GM12875 (cell line): ENCODE data around the gene ANO2.

ENCODE experiments used
- H3K4me3 ChIP-seq: one replicate; pipeline ENCODE4 v1.5.1; 2011; ENCODE audit warnings: low read depth, low read length, control low read depth
- TF ChIP-seq, protein P1 (sequence below): IDR thresholded peaks from 2 replicates; pipeline ENCODE4 v1.5.1; 2011; ENCODE audit warnings: low read depth, mild to moderate bottlenecking, control low read depth, inconsistent platforms, low read length, moderate library complexity, borderline replicate concordance; ENCODE audit not compliant: insufficient read depth

Gene ANO2

DNA sequence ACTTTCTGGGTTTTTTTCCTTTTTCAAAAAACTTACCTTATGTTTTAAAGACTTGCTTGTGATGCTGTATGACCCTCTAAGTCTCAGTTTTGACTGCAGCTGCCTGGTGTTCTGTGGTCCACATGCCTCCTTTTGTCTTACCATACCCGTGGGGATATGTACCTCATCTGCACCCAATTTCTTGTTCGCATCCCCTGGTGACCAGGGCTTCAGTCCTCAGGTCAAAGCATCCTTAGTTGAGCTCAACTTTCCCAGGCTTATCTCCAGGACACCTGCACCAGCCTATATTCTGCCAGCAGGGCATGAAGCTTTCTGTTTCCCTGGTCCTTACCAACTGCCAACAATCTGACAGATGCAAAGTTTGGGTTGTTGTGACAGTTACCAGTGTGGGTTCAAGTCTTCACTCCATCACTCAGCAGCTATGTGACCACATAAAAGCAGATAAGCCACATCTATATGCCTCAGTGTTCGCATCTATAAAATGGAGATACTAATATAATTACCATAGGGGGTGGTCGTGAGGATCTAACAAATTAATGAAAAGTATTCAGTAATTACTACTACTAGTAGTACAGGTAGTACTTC is 419.2 kb downstream of the ANO2 start:
- TF ChIP-seq, protein P1, sequence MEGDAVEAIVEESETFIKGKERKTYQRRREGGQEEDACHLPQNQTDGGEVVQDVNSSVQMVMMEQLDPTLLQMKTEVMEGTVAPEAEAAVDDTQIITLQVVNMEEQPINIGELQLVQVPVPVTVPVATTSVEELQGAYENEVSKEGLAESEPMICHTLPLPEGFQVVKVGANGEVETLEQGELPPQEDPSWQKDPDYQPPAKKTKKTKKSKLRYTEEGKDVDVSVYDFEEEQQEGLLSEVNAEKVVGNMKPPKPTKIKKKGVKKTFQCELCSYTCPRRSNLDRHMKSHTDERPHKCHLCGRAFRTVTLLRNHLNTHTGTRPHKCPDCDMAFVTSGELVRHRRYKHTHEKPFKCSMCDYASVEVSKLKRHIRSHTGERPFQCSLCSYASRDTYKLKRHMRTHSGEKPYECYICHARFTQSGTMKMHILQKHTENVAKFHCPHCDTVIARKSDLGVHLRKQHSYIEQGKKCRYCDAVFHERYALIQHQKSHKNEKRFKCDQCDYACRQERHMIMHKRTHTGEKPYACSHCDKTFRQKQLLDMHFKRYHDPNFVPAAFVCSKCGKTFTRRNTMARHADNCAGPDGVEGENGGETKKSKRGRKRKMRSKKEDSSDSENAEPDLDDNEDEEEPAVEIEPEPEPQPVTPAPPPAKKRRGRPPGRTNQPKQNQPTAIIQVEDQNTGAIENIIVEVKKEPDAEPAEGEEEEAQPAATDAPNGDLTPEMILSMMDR: no peak
- H3K4me3 ChIP-seq: no peak overlapping the region

DNA sequence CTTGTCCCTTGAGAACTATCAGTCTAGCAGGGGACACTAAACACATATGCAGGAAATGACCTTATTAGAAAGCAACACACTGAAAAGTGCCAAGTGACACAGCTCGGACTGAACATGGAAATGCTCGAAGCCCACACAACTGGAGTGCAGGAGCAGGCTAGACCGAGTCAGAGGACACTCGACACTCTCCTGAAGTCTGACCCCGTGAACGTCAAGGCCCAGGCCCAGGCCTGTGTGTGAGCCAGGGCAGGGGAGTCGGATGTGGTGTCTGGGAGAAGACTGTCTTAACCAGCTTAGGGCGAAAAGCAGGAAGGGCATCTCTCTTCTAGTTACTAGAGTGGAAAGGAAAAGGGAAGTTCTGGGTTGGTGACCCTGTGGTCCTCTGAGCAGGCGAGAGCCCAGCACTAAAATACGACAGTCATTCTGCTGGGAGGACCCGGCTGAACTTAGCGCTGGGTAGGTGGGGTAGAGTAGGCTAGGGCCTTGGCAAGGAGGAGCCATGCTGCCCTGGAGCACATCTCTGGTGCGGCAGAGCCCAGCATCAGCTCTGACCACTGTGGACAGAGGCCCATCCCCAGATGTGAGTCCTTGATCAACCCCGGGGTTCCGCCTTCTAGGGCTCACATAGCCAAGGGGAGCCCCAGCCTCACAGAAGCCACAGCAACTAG is 420.2 kb downstream of the ANO2 start:
- no peak overlapping the region for H3K4me3 ChIP-seq
- TF ChIP-seq, protein P1: no peak

DNA sequence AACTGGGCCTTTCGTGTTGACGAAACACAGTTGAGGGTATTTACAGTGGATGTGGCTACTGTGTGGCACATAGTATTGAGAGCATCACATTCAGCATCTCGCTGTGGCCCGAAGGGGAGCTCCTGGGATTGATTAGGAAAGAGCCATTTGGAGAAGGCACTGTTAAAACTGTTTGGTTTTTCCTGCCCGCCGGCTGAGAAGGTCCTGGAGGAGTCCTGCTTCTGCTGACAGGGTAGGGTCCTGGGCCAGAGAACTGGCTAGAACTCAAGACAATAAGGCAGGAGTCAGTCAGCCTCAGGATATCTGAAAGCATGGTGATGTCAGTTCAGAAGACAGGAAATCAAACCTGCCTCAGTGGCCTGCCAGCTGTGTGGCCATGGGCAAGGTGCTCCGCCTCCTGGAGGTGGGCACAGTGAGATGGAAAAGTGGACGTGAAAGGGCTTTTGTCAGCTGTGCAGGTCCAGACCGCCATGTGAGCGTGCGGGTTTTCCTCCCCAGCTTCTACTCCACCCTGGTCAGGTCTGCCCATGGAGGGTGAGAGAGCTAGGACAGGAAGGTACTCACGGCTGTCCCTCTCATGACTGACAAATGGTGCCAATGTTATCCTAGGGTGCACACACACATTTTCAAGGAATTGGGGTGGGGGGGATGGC is 420.8 kb downstream of the ANO2 start:
- H3K4me3 ChIP-seq: no peak overlapping the region
- TF ChIP-seq, protein P1: no peak

DNA sequence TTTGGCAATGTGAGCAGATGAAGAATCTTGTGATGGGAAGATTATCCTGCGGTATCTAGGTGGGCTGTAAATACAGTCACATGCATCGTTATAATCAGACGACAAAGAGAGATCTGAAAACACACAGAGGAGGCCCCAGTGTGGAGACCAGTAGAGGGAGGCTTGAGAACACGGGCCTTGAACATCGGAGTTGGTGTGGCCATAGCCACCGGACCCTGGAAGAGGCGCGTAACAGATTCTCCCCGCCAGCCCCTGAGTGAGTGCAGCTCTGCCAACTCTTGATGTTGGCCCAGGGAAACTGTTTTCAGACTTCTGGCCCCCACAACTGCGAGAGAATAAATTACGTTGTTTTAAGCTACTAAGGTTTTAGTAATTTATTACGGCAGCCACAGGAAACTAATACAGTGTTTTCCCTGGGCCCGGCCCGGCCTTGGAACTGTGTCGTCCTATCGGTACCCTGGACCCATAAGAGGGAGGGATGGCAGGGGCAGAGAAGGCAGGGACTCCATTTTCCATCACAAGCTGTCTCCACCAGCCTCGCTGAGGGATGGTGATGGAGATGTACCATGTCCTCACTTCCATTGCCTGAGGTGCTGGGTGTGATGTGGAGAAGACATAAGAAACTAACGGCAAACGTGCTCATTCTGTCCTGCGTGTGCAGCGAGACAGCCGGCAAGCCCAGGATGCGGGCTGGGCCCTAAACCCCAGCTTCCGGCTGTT is 421.5 kb downstream of the ANO2 start:
- no peak overlapping the region for H3K4me3 ChIP-seq
- TF ChIP-seq, protein P1: no peak

DNA sequence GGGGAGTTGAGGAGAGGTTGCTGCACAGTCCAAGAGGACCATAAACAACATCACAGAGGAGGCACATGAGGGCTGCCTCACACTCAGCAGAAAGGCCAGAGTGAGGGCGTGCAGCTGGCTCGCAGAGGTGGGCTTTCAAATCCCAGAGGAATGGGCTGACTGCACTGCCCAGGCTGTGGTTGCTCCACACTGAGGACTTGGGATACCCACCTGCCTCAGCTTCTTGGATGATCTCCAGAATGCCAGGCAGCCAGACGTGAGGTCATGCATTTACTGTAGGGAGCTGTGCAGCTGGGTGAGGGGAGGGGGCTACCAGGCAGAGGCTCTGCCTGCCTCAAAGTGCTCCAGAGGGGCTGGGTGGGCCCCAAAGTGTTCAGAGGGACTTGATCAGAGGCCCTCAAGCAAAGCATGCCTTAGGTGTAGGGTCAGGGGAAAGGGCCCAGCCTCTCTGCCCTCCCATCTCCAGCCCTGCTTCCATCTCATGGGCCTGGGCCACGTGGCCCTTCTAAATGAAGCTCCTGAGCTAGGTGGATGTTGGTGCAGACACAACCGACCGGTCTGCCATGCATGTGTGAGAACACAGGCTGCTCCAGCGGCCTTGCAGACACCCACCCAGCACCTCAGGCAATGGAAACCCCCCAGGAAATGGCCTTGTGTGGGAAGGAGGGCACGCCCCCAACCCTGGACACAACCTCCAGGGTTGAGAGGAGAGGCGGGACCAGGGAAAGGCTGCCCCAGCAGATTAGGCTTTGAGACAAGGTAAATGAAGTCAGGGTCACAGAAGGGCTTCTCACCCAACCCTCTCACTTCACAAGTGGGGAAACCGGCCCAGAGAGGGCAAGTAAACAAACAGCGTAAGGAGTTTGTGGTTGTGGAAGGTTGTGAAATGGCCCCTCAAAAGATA is 422.4 kb downstream of the ANO2 start:
- TF ChIP-seq, protein P1: no peak
- no peak overlapping the region for H3K4me3 ChIP-seq

DNA sequence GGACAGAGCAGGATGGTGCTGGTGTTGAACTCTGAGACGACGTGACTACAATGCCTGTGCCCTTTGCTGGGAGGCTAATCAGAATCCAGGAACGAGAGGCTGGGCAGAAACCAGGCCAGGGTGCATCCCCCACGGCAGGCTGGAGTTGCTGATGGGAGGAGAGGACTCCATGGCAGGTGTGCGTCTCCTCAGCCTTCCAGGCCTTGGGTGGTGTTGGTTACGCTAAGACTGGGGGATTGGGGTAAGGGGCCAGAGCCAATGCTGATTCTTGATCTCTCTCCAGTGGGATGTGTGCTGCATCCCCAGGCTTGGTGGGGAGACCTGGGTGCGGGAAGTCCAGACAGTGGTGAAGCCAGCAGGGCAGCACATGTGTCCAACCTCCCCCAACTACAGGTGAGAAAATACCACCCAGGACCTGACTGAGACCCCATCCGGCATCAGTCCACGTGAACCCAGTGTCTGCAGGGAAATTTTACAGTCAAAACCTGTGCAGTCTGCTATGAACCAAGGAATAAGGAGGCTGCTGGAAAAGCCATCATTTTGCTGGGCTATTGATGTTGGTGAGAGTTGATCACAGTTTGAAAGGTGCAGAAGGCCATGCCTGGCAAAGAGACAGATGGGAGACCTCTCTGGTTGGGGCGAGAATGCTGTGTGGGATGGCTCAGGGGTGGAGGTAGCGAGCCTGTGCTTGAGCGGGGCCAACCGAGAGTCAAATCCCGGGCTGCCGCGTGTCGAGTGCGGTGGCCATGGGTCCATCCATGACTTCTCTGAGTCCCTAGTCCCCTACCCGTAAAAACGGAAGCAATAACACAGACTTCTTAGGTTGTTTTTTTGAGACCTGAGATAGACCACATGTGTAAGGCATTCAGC is 423.4 kb downstream of the ANO2 start:
- H3K4me3 ChIP-seq: no peak overlapping the region
- TF ChIP-seq, protein P1: no peak
